Memory B cell (primary cell): ENCODE measurements around the gene PTCD2.

ENCODE experiments used
- ATAC-seq: fragments of 150-1000 bp; cut with Tn5 transposase; 2 replicates; pipeline ENCODE4 v1.10.0; 2021; ENCODE audit warnings: low read depth, mild to moderate bottlenecking, moderate library complexity
- DNase-seq, 2 donors: peaks; one replicate each; pipeline ENCODE4 v3.0.0; 2022; ENCODE audit warnings: low spot score in 2 of 2
- H3K27ac Mint-ChIP-seq: one replicate; pipeline ENCODE4 v1.8.0; 2022; ENCODE audit warnings: mild to moderate bottlenecking, moderate library complexity, mixed read lengths
- H3K27me3 Mint-ChIP-seq: one replicate; pipeline ENCODE4 v1.8.0; 2022; ENCODE audit warnings: mixed read lengths
- H3K36me3 Mint-ChIP-seq: one replicate; pipeline ENCODE4 v1.8.0; 2022; ENCODE audit warnings: mild to moderate bottlenecking, mixed read lengths
- H3K4me1 Mint-ChIP-seq: one replicate; pipeline ENCODE4 v1.8.0; 2022; ENCODE audit warnings: mixed read lengths
- H3K4me3 Mint-ChIP-seq: one replicate; pipeline ENCODE4 v1.8.0; 2022; ENCODE audit warnings: mild to moderate bottlenecking, moderate library complexity, mixed read lengths
- H3K9me3 Mint-ChIP-seq: one replicate; pipeline ENCODE4 v1.8.0; 2022; ENCODE audit warnings: mixed read lengths

PTCD2 gene

GRCh38 chr5:72368271-72368670 lies 48.1 kb downstream of the PTCD2 start:
- DNase-seq (no peak), ATAC-seq (no peak)
- Mint-ChIP-seq H3K27ac (no peak overlapping the region), H3K27me3 (no peaks in the 10 kb centered on the region), H3K4me3 (no peak overlapping the region), H3K4me1 (peaks cover 6% of the 10 kb centered on the region), H3K36me3 (peaks cover 4% of the 10 kb centered on the region), H3K9me3 (no peaks in the 10 kb centered on the region)

- Mint-ChIP-seq H3K27me3 (no peaks in the 10 kb centered on the region), H3K36me3 (peaks cover 4% of the 10 kb centered on the region), H3K27ac (no peak overlapping the region), H3K9me3 (no peaks in the 10 kb centered on the region), H3K4me1 (peaks cover 6% of the 10 kb centered on the region), H3K4me3 (no peak overlapping the region)
- no peak for DNase-seq
- no peak for ATAC-seq
Measured at GRCh38 chr5:72369301-72369700, 49.1 kb downstream of the PTCD2 start.

- ATAC-seq (no peak), DNase-seq (no peak)
- Mint-ChIP-seq H3K4me3 (no peak overlapping the region), H3K36me3 (peaks cover 4% of the 10 kb centered on the region), H3K9me3 (no peaks in the 10 kb centered on the region), H3K4me1 (peaks cover 6% of the 10 kb centered on the region), H3K27me3 (no peaks in the 10 kb centered on the region), H3K27ac (no peak overlapping the region)
Measured at GRCh38 chr5:72369711-72370110, 49.5 kb downstream of the PTCD2 start.

GRCh38 chr5:72372331-72372730 lies 52.2 kb downstream of the PTCD2 start:
- no peak for ATAC-seq
- DNase-seq: no peak
- peaks cover 4% of the 10 kb centered on the region for H3K36me3 Mint-ChIP-seq

GRCh38 chr5:72372923-72373322 lies 52.8 kb downstream of the PTCD2 start:
- ATAC-seq: no peak
- DNase-seq: no peak
- H3K4me3 Mint-ChIP-seq: no peak overlapping the region

More at GRCh38 chr5:72372331-72372730, 52.2 kb downstream of the PTCD2 start:
- Mint-ChIP-seq H3K27ac (no peak overlapping the region), H3K4me1 (peaks cover 6% of the 10 kb centered on the region), H3K9me3 (no peaks in the 10 kb centered on the region), H3K4me3 (no peak overlapping the region), H3K27me3 (no peaks in the 10 kb centered on the region)

GRCh38 chr5:72374844-72375243 lies 54.7 kb downstream of the PTCD2 start:
- no peaks in the 10 kb centered on the region for H3K27me3 Mint-ChIP-seq
- H3K4me1 Mint-ChIP-seq: peaks cover 4% of the 10 kb centered on the region
- ATAC-seq: no peak
- no peak for DNase-seq
- H3K27ac Mint-ChIP-seq: no peak overlapping the region
- no peaks in the 10 kb centered on the region for H3K9me3 Mint-ChIP-seq
- peaks cover 2% of the 10 kb centered on the region for H3K36me3 Mint-ChIP-seq
- H3K4me3 Mint-ChIP-seq: no peak overlapping the region

More at GRCh38 chr5:72372923-72373322, 52.8 kb downstream of the PTCD2 start:
- H3K27ac Mint-ChIP-seq: no peak overlapping the region
- no peaks in the 10 kb centered on the region for H3K27me3 Mint-ChIP-seq
- H3K9me3 Mint-ChIP-seq: no peaks in the 10 kb centered on the region
- peaks cover 4% of the 10 kb centered on the region for H3K36me3 Mint-ChIP-seq
- H3K4me1 Mint-ChIP-seq: peaks cover 6% of the 10 kb centered on the region

GRCh38 chr5:72376381-72376780 lies 56.2 kb downstream of the PTCD2 start:
- no peak overlapping the region for H3K4me3 Mint-ChIP-seq
- no peaks in the 10 kb centered on the region for H3K27me3 Mint-ChIP-seq
- H3K27ac Mint-ChIP-seq: no peak overlapping the region
- no peaks in the 10 kb centered on the region for H3K36me3 Mint-ChIP-seq
- ATAC-seq: no peak
- no peak for DNase-seq
- H3K9me3 Mint-ChIP-seq: no peaks in the 10 kb centered on the region
- H3K4me1 Mint-ChIP-seq: peaks cover 9% of the 10 kb centered on the region

GRCh38 chr5:72377910-72378638 lies 57.9 kb downstream of the PTCD2 start:
- Mint-ChIP-seq H3K36me3 (no peaks in the 10 kb centered on the region), H3K9me3 (no peaks in the 10 kb centered on the region), H3K4me3 (no peak overlapping the region), H3K27ac (no peak overlapping the region), H3K4me1 (peaks cover 5% of the 10 kb centered on the region), H3K27me3 (no peaks in the 10 kb centered on the region)
- ATAC-seq: no peak
- no peak for DNase-seq

- Mint-ChIP-seq H3K27ac (no peak overlapping the region), H3K36me3 (no peaks in the 10 kb centered on the region), H3K27me3 (no peaks in the 10 kb centered on the region), H3K9me3 (no peaks in the 10 kb centered on the region), H3K4me3 (no peak overlapping the region), H3K4me1 (peaks cover 5% of the 10 kb centered on the region)
- DNase-seq: no peak
- no peak for ATAC-seq
Measured at GRCh38 chr5:72378639-72379289, 58.6 kb downstream of the PTCD2 start.

- peaks cover 5% of the 10 kb centered on the region for H3K4me1 Mint-ChIP-seq
- no peak overlapping the region for H3K4me3 Mint-ChIP-seq
- H3K36me3 Mint-ChIP-seq: no peaks in the 10 kb centered on the region
- no peak overlapping the region for H3K27ac Mint-ChIP-seq
- H3K9me3 Mint-ChIP-seq: no peaks in the 10 kb centered on the region
- no peak for ATAC-seq
- DNase-seq: no peak
- no peaks in the 10 kb centered on the region for H3K27me3 Mint-ChIP-seq
Measured at GRCh38 chr5:72379936-72380335, 59.8 kb downstream of the PTCD2 start.

- H3K4me3 Mint-ChIP-seq: no peak overlapping the region
- H3K27me3 Mint-ChIP-seq: no peaks in the 10 kb centered on the region
- peaks cover 5% of the 10 kb centered on the region for H3K4me1 Mint-ChIP-seq
- no peaks in the 10 kb centered on the region for H3K9me3 Mint-ChIP-seq
- ATAC-seq: peak; percentile 69
- H3K27ac Mint-ChIP-seq: no peak overlapping the region
- DNase-seq: peak in 1 of 2 donors; percentile 5
- no peaks in the 10 kb centered on the region for H3K36me3 Mint-ChIP-seq
Measured at GRCh38 chr5:72380492-72381274, 60.5 kb downstream of the PTCD2 start.

- no peak for DNase-seq
- no peak for ATAC-seq
- Mint-ChIP-seq H3K27ac (no peak overlapping the region), H3K4me1 (peaks cover 11% of the 10 kb centered on the region), H3K36me3 (no peaks in the 10 kb centered on the region), H3K9me3 (no peaks in the 10 kb centered on the region), H3K4me3 (no peak overlapping the region), H3K27me3 (no peaks in the 10 kb centered on the region)
Measured at GRCh38 chr5:72383280-72383679, 63.1 kb downstream of the PTCD2 start.

- no peak for ATAC-seq
- H3K4me1 Mint-ChIP-seq: peaks cover 11% of the 10 kb centered on the region
- H3K27ac Mint-ChIP-seq: no peak overlapping the region
- no peak for DNase-seq
- H3K36me3 Mint-ChIP-seq: no peaks in the 10 kb centered on the region
- no peak overlapping the region for H3K4me3 Mint-ChIP-seq
- H3K9me3 Mint-ChIP-seq: no peaks in the 10 kb centered on the region
- peaks cover 2% of the 10 kb centered on the region for H3K27me3 Mint-ChIP-seq
Measured at GRCh38 chr5:72383726-72384125, 63.6 kb downstream of the PTCD2 start.

GRCh38 chr5:72386639-72387038 lies 66.5 kb downstream of the PTCD2 start:
- H3K27me3 Mint-ChIP-seq: peaks cover 2% of the 10 kb centered on the region
- peaks cover 5% of the 10 kb centered on the region for H3K4me1 Mint-ChIP-seq
- H3K27ac Mint-ChIP-seq: peak overlapping the region; percentile 14
- ATAC-seq: no peak
- no peak for DNase-seq
- H3K9me3 Mint-ChIP-seq: no peaks in the 10 kb centered on the region
- H3K36me3 Mint-ChIP-seq: no peaks in the 10 kb centered on the region
- no peak overlapping the region for H3K4me3 Mint-ChIP-seq
